ENCODE measurements around the gene NR6A1.

DNA sequence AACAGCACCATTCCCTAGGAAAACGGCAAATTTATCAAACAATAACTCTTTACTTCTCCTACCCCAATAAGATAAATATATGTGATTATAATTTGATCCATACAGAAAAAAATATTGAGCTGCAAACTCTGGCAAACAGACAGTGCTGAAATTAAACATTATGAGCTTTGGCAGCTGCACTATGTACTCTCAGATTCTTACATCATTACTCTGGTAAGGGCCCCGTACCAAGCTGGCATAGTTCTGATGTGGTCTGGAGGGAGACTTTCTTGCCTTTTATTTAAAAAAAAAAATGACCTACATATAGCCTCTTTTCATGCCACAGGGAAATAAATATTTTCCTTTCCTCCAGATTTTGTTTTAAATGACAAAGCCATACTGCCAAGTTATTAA is 95.0 kb downstream of the NR6A1 start:
- TF ChIP-seq CTCF (conservative IDR thresholded peaks at IDR 0.05; ENCODE audit: low read length) (no peak), EZH2phosphoT487 (IDR thresholded peaks at IDR 0.05; ENCODE audit: borderline replicate concordance, low read depth, low read length) (no peak)
